Measurements from ENCODE around the gene GRAP2. TPM values are rescaled to one million over a fixed set of nuclear protein-coding genes. Genes with fewer than 3 reads are reported as not detected.

Gene GRAP2
- total RNA-seq, 1 donor from 2014 or later: not detected

DNA sequence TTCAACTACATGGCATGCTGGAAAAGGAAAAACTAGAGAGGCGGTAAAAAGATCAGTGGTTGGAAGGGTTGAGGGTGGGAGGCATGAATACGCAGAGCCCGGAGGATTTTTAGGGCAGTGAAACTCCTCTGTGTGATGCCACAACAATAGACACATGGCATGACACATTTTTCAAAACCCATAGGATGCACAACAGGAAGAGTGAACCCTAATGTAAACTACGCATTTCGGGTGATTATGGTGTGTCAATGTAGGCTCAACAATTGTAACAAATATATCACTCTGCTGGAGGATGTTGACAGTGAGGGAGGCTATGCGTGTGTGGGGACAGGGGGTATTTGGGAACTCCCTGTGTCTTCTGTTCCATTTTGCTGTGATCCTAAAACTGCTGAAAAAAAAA, 78.2 kb downstream of the GRAP2 start:
- no peak for DNase-seq (ENCODE audit: low read depth)
- TF ChIP-seq, protein P1, sequence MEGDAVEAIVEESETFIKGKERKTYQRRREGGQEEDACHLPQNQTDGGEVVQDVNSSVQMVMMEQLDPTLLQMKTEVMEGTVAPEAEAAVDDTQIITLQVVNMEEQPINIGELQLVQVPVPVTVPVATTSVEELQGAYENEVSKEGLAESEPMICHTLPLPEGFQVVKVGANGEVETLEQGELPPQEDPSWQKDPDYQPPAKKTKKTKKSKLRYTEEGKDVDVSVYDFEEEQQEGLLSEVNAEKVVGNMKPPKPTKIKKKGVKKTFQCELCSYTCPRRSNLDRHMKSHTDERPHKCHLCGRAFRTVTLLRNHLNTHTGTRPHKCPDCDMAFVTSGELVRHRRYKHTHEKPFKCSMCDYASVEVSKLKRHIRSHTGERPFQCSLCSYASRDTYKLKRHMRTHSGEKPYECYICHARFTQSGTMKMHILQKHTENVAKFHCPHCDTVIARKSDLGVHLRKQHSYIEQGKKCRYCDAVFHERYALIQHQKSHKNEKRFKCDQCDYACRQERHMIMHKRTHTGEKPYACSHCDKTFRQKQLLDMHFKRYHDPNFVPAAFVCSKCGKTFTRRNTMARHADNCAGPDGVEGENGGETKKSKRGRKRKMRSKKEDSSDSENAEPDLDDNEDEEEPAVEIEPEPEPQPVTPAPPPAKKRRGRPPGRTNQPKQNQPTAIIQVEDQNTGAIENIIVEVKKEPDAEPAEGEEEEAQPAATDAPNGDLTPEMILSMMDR (conservative IDR thresholded peaks at IDR 0.05; ENCODE audit: low read depth, low read length): no peak
- H3K4me3 ChIP-seq (ENCODE audit: low read depth, low read length): no peak overlapping the region

GRCh38 chr22:39979458-39979857, 78.6 kb downstream of the GRAP2 start:
- H3K4me3 ChIP-seq (ENCODE audit: low read depth, low read length): no peak overlapping the region
- DNase-seq (ENCODE audit: low read depth): no peak
- TF ChIP-seq, protein P1 (conservative IDR thresholded peaks at IDR 0.05; ENCODE audit: low read depth, low read length): no peak

GRCh38 chr22:39980596-39980995, 79.7 kb downstream of the GRAP2 start:
- DNase-seq (ENCODE audit: low read depth): no peak
- no peak overlapping the region for H3K4me3 ChIP-seq (ENCODE audit: low read depth, low read length)
- TF ChIP-seq, protein P1 (conservative IDR thresholded peaks at IDR 0.05; ENCODE audit: low read depth, low read length): no peak

- H3K4me3 ChIP-seq (ENCODE audit: low read depth, low read length): no peak overlapping the region
- DNase-seq (ENCODE audit: low read depth): no peak
- TF ChIP-seq, protein P1 (conservative IDR thresholded peaks at IDR 0.05; ENCODE audit: low read depth, low read length): no peak
These were observed 82.5 kb downstream of the GRAP2 start for GRCh38 chr22:39983346-39983745.

DNA sequence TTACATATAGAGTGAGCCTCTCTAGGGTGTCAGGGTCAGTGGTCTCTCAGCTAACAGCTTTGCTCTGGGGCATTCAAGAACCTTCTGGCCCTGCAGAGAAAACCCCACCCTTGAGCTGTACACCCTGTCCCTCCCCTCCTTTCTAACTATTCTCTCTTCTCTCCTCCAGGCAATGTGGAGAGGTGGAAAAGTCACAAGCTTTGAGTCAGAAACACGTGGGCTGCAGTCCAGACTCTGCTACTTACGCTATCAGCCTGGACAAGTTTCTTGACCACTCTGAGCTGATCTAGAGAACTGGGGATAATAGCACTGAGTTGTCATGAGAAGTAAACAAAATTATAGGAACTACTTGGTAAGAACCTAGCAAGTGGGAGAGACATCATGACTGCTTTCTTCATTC, 83.1 kb downstream of the GRAP2 start:
- H3K4me3 ChIP-seq (ENCODE audit: low read depth, low read length): no peak overlapping the region
- TF ChIP-seq, protein P1 (conservative IDR thresholded peaks at IDR 0.05; ENCODE audit: low read depth, low read length): no peak
- no peak for DNase-seq (ENCODE audit: low read depth)

- TF ChIP-seq, protein P1 (conservative IDR thresholded peaks at IDR 0.05; ENCODE audit: low read depth, low read length): no peak
- H3K4me3 ChIP-seq (ENCODE audit: low read depth, low read length): no peak overlapping the region
- DNase-seq (ENCODE audit: low read depth): no peak
These were observed 83.9 kb downstream of the GRAP2 start for GRCh38 chr22:39984746-39985145.

GRCh38 chr22:39985383-39986035, 84.6 kb downstream of the GRAP2 start:
- no peak for DNase-seq (ENCODE audit: low read depth)
- no peak overlapping the region for H3K4me3 ChIP-seq (ENCODE audit: low read depth, low read length)
- TF ChIP-seq, protein P1 (conservative IDR thresholded peaks at IDR 0.05; ENCODE audit: low read depth, low read length): no peak
